ENCODE data around the gene MALAT1.
A peak's percentile ranks its signal among the peaks of the same experiment; 100 is the strongest.

Gene MALAT1

GRCh38 chr11:65551572-65552387 is 52.9 kb downstream of the MALAT1 start:
- peaks cover 24 to 28% of the 10 kb centered on the region in 2 donors for H3K4me1 ChIP-seq (ENCODE audit: control insufficient read depth in 2 of 2, insufficient read depth in 2 of 2, low read length in 2 of 2)
- H3K4me3 ChIP-seq (ENCODE audit: low read length in 2 of 2): peak overlapping the region; percentile 23 to 66
- H3K9me3 ChIP-seq (ENCODE audit: control insufficient read depth in 2 of 2, low read length in 2 of 2): no peaks in the 10 kb centered on the region
- peaks cover 0 to 3% of the 10 kb centered on the region in 2 donors for H3K36me3 ChIP-seq (ENCODE audit: control insufficient read depth in 2 of 2, insufficient read depth in 2 of 2, low read length in 2 of 2)
- no peaks in the 10 kb centered on the region for H3K27me3 ChIP-seq (ENCODE audit: control insufficient read depth in 2 of 2, insufficient read depth in 2 of 2, low read length in 2 of 2)
- H3K27ac ChIP-seq (ENCODE audit: low read depth in 2 of 2, low read length in 2 of 2): peak overlapping the region; percentile 88 to 93
- peak overlapping the region; percentile 63 to 66 for H3K9ac ChIP-seq (ENCODE audit: low read depth in 1 of 2, low read length in 2 of 2)

- Histone ChIP-seq H3K9ac (ENCODE audit: low read depth in 1 of 2, low read length in 2 of 2) (no peak overlapping the region), H3K4me3 (ENCODE audit: low read length in 2 of 2) (no peak overlapping the region), H3K4me1 (ENCODE audit: control insufficient read depth in 2 of 2, insufficient read depth in 2 of 2, low read length in 2 of 2) (peaks cover 24 to 31% of the 10 kb centered on the region in 2 donors), H3K27me3 (ENCODE audit: control insufficient read depth in 2 of 2, insufficient read depth in 2 of 2, low read length in 2 of 2) (no peaks in the 10 kb centered on the region), H3K27ac (ENCODE audit: low read depth in 2 of 2, low read length in 2 of 2) (no peak overlapping the region), H3K36me3 (ENCODE audit: control insufficient read depth in 2 of 2, insufficient read depth in 2 of 2, low read length in 2 of 2) (peaks cover 0 to 3% of the 10 kb centered on the region in 2 donors), H3K9me3 (ENCODE audit: control insufficient read depth in 2 of 2, low read length in 2 of 2) (no peaks in the 10 kb centered on the region)
These were observed 53.6 kb downstream of the MALAT1 start for GRCh38 chr11:65552388-65552951.

- H3K9me3 ChIP-seq (ENCODE audit: control insufficient read depth in 2 of 2, low read length in 2 of 2): no peaks in the 10 kb centered on the region
- H3K27ac ChIP-seq (ENCODE audit: low read depth in 2 of 2, low read length in 2 of 2): no peak overlapping the region
- H3K9ac ChIP-seq (ENCODE audit: low read depth in 1 of 2, low read length in 2 of 2): no peak overlapping the region
- H3K4me1 ChIP-seq (ENCODE audit: control insufficient read depth in 2 of 2, insufficient read depth in 2 of 2, low read length in 2 of 2): peaks cover 24 to 31% of the 10 kb centered on the region in 2 donors
- no peak overlapping the region for H3K4me3 ChIP-seq (ENCODE audit: low read length in 2 of 2)
- no peaks in the 10 kb centered on the region for H3K27me3 ChIP-seq (ENCODE audit: control insufficient read depth in 2 of 2, insufficient read depth in 2 of 2, low read length in 2 of 2)
- H3K36me3 ChIP-seq (ENCODE audit: control insufficient read depth in 2 of 2, insufficient read depth in 2 of 2, low read length in 2 of 2): peaks cover 0 to 3% of the 10 kb centered on the region in 2 donors
These were observed 54.6 kb downstream of the MALAT1 start for GRCh38 chr11:65553301-65554001.

- Histone ChIP-seq H3K4me3 (ENCODE audit: low read length in 2 of 2) (no peak overlapping the region), H3K27ac (ENCODE audit: low read depth in 2 of 2, low read length in 2 of 2) (no peak overlapping the region), H3K27me3 (ENCODE audit: control insufficient read depth in 2 of 2, insufficient read depth in 2 of 2, low read length in 2 of 2) (no peaks in the 10 kb centered on the region), H3K36me3 (ENCODE audit: control insufficient read depth in 2 of 2, insufficient read depth in 2 of 2, low read length in 2 of 2) (peaks cover 0 to 3% of the 10 kb centered on the region in 2 donors), H3K9me3 (ENCODE audit: control insufficient read depth in 2 of 2, low read length in 2 of 2) (no peaks in the 10 kb centered on the region), H3K4me1 (ENCODE audit: control insufficient read depth in 2 of 2, insufficient read depth in 2 of 2, low read length in 2 of 2) (peaks cover 31 to 37% of the 10 kb centered on the region in 2 donors), H3K9ac (ENCODE audit: low read depth in 1 of 2, low read length in 2 of 2) (no peak overlapping the region)
These were observed 55.4 kb downstream of the MALAT1 start for GRCh38 chr11:65554057-65554818.

- H3K4me1 ChIP-seq (ENCODE audit: control insufficient read depth in 2 of 2, insufficient read depth in 2 of 2, low read length in 2 of 2): peaks cover 37 to 38% of the 10 kb centered on the region in 2 donors
- H3K4me3 ChIP-seq (ENCODE audit: low read length in 2 of 2): no peak overlapping the region
- H3K9ac ChIP-seq (ENCODE audit: low read depth in 1 of 2, low read length in 2 of 2): no peak overlapping the region
- H3K27ac ChIP-seq (ENCODE audit: low read depth in 2 of 2, low read length in 2 of 2): no peak overlapping the region
- H3K9me3 ChIP-seq (ENCODE audit: control insufficient read depth in 2 of 2, low read length in 2 of 2): no peaks in the 10 kb centered on the region
- peaks cover 0 to 3% of the 10 kb centered on the region in 2 donors for H3K36me3 ChIP-seq (ENCODE audit: control insufficient read depth in 2 of 2, insufficient read depth in 2 of 2, low read length in 2 of 2)
- no peaks in the 10 kb centered on the region for H3K27me3 ChIP-seq (ENCODE audit: control insufficient read depth in 2 of 2, insufficient read depth in 2 of 2, low read length in 2 of 2)
These were observed 56.1 kb downstream of the MALAT1 start for GRCh38 chr11:65554842-65555430.

- no peaks in the 10 kb centered on the region for H3K9me3 ChIP-seq (ENCODE audit: control insufficient read depth in 2 of 2, low read length in 2 of 2)
- no peak overlapping the region for H3K27ac ChIP-seq (ENCODE audit: low read depth in 2 of 2, low read length in 2 of 2)
- H3K4me3 ChIP-seq (ENCODE audit: low read length in 2 of 2): no peak overlapping the region
- H3K27me3 ChIP-seq (ENCODE audit: control insufficient read depth in 2 of 2, insufficient read depth in 2 of 2, low read length in 2 of 2): no peaks in the 10 kb centered on the region
- H3K4me1 ChIP-seq (ENCODE audit: control insufficient read depth in 2 of 2, insufficient read depth in 2 of 2, low read length in 2 of 2): peaks cover 45 to 46% of the 10 kb centered on the region in 2 donors
- H3K9ac ChIP-seq (ENCODE audit: low read depth in 1 of 2, low read length in 2 of 2): no peak overlapping the region
- peaks cover 0 to 3% of the 10 kb centered on the region in 2 donors for H3K36me3 ChIP-seq (ENCODE audit: control insufficient read depth in 2 of 2, insufficient read depth in 2 of 2, low read length in 2 of 2)
These were observed 56.9 kb downstream of the MALAT1 start for GRCh38 chr11:65555693-65556231.
